GM04503 (cell line): ENCODE results near the gene UCK2.

ENCODE experiments used
- DNase-seq: peaks from one replicate; pipeline ENCODE4 v3.0.0-alpha.2; 2012; ENCODE audit warnings: low read depth

UCK2 gene

GRCh38 chr1:165855010-165855838 is 27.8 kb downstream of the UCK2 start:
- no peak for DNase-seq

GRCh38 chr1:165856021-165856420 is 28.6 kb downstream of the UCK2 start:
- no peak for DNase-seq

GRCh38 chr1:165856606-165857005 is 29.2 kb downstream of the UCK2 start:
- no peak for DNase-seq

GRCh38 chr1:165857046-165857801 is 29.8 kb downstream of the UCK2 start:
- DNase-seq: no peak

- DNase-seq: no peak
Measured at GRCh38 chr1:165858364-165858823, 31.0 kb downstream of the UCK2 start.

GRCh38 chr1:165858967-165859845 is 31.8 kb downstream of the UCK2 start:
- no peak for DNase-seq

- no peak for DNase-seq
Measured at GRCh38 chr1:165860065-165860464, 32.7 kb downstream of the UCK2 start.

- no peak for DNase-seq
Measured at GRCh38 chr1:165861911-165862310, 34.5 kb downstream of the UCK2 start.

- no peak for DNase-seq
Measured at GRCh38 chr1:165862448-165862847, 35.0 kb downstream of the UCK2 start.

- DNase-seq: no peak
Measured at GRCh38 chr1:165863346-165863745, 35.9 kb downstream of the UCK2 start.

GRCh38 chr1:165865633-165866340 is 38.4 kb downstream of the UCK2 start:
- DNase-seq: no peak

- DNase-seq: no peak
Measured at GRCh38 chr1:165869343-165869742, 41.9 kb downstream of the UCK2 start.

- no peak for DNase-seq
Measured at GRCh38 chr1:165871311-165872067, 44.1 kb downstream of the UCK2 start.

- no peak for DNase-seq
Measured at GRCh38 chr1:165873481-165873880, 46.1 kb downstream of the UCK2 start.

GRCh38 chr1:165874643-165875042 is 47.2 kb downstream of the UCK2 start:
- DNase-seq: no peak

- DNase-seq: no peak
Measured at GRCh38 chr1:165875171-165875570, 47.8 kb downstream of the UCK2 start.

- DNase-seq: no peak
Measured at GRCh38 chr1:165875604-165876003, 48.2 kb downstream of the UCK2 start.

- DNase-seq: no peak
Measured at GRCh38 chr1:165876121-165876520, 48.7 kb downstream of the UCK2 start.

GRCh38 chr1:165877411-165877810 is 50.0 kb downstream of the UCK2 start:
- DNase-seq: no peak

GRCh38 chr1:165877940-165878556 is 50.6 kb downstream of the UCK2 start:
- DNase-seq: no peak
